ENCODE measurements around the gene EEF2KMT.

- TF ChIP-seq CTCF (IDR thresholded peaks at IDR 0.05) (no peak), POLR2A (IDR thresholded peaks at IDR 0.05) (no peak)
Observed at GRCh38 chr16:5077304-5077703, 20.3 kb downstream of the EEF2KMT start.

Data from uterus (tissue), 2 donors.